Kidney (tissue), 14 donors: Measurements from ENCODE around the gene COA5. TPM values are rescaled to one million over a fixed set of nuclear protein-coding genes. Genes with fewer than 3 reads are reported as not detected.

Experiments
- DNase-seq, 5 donors: peaks; one replicate each; pipeline ENCODE4 v3.0.0-alpha.2; 2013 to 2020
- FAIRE-seq: peaks from 2 replicates; lab custom pipeline; 2012; peaks lifted over from hg19 to GRCh38; lab: Jason Lieb, UNC
- H3K27ac ChIP-seq, 2 donors: one replicate each; pipeline ENCODE4 v1.7.0; 2013; ENCODE audit warnings: low read depth in 2 of 2, low read length in 2 of 2, inconsistent platforms in 1 of 2
- H3K27me3 ChIP-seq: one replicate; pipeline ENCODE4 v1.7.1; 2013; ENCODE audit warnings: low read length, inconsistent platforms; ENCODE audit not compliant: control insufficient read depth, insufficient read depth
- H3K36me3 ChIP-seq, 3 donors: one replicate each; pipeline versions ENCODE4 v1.7.0 to v1.7.1; 2013; ENCODE audit warnings: low read length in 3 of 3, control low read depth in 1 of 3, inconsistent platforms in 1 of 3; ENCODE audit not compliant: insufficient read depth in 3 of 3, control insufficient read depth in 2 of 3
- H3K4me1 ChIP-seq, 3 donors: one replicate each; pipeline versions ENCODE4 v1.7.0 to v1.7.1; 2013; ENCODE audit warnings: low read length in 3 of 3, inconsistent platforms in 1 of 3, low read depth in 1 of 3; ENCODE audit not compliant: control insufficient read depth in 2 of 3, insufficient read depth in 2 of 3
- H3K4me3 ChIP-seq, 3 donors: one replicate each; pipeline versions ENCODE4 v1.7.0 to v1.8.1; 2013; ENCODE audit warnings: low read length in 3 of 3, control low read depth in 1 of 3, inconsistent platforms in 1 of 3
- H3K9ac ChIP-seq, 3 donors: one replicate each; pipeline versions ENCODE4 v1.7.0 to v1.7.1; 2013; ENCODE audit warnings: low read length in 3 of 3, control low read depth in 1 of 3, inconsistent platforms in 1 of 3
- H3K9me3 ChIP-seq, 3 donors: one replicate each; pipeline versions ENCODE4 v1.7.0 to v1.7.1; 2013; ENCODE audit warnings: low read length in 3 of 3, control low read depth in 1 of 3, inconsistent platforms in 1 of 3; ENCODE audit not compliant: control insufficient read depth in 2 of 3, insufficient read depth in 1 of 3
- intact Hi-C: fragments of 100-400 bp; cut with DNase I; formaldehyde crosslinking; loops from one replicate; pipeline ENCODE4 v1.11.1; 2022
- polyA plus RNA-seq: library from polyadenylated mRNA; stranded (reverse); fragments of 350-450 nt; fragmentation: Illumina TruSeq; extraction: RNeasy Lipid Tissue Mini Kit (QIAGEN cat#74804); gene quantifications from one replicate; pipeline ENCODE4 v1.2.3, GENCODE V29; 2014; ENCODE audit warnings: low read depth, low replicate concordance; ENCODE audit not compliant: insufficient read depth
- total RNA-seq: library from RNA; stranded (reverse); fragmentation: NEBNext Ultra II Directional; extraction: Animal tissue kit (Norgen Biotek cat#: 25700); gene quantifications from one replicate; pipeline ENCODE4 v1.2.1, GENCODE V29; 2021
- TF ChIP-seq, protein P1 (sequence below): IDR thresholded peaks from 3 replicates; pipeline ENCODE4 v1.5.1; 2012; ENCODE audit warnings: mild to moderate bottlenecking, moderate library complexity, borderline replicate concordance; ENCODE audit not compliant: insufficient read depth; ENCODE audit errors: extremely low read depth
- donor health status: control.
- donor health status: control.
- donor health status: control.
- donor health status: control.
- donor health status: control.
- donor health status: DM: yes; HTN: yes; CAD: no.
- donor health status: Normal renal cell carcinoma (clear cell type).

Gene COA5
- total and polyA plus RNA-seq, 2 donors from 2014 or later: 38.0 to 85.8 TPM

DNA sequence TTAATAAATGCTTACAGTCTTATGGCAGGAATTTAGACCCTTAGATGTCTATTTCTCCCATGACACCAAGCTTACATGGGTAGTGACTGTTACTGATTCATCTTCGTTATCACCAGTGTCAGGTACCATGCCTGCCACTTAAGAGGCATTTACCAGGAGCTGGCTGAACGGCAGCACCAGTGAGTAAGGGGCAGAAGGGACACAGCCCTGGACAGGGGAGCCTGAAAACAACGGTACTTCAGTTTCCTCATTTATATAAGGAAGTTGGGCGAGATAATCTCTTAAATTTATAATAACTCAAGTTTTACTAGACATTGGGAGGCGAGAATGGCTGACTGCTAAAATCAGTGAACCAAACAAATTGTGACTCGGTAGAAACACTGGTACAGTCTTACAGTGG lies 1.2 kb downstream of the COA5 start:
- Histone ChIP-seq H3K9ac (peak overlapping the region; percentile 77 to 87 (median 87)), H3K9me3 (no peaks in the 10 kb centered on the region), H3K4me1 (peaks cover 5 to 32% (median 28%) of the 10 kb centered on the region in 3 donors), H3K27me3 (no peaks in the 10 kb centered on the region), H3K27ac (no peak overlapping the region), H3K4me3 (peak overlapping the region; percentile 89 to 94 (median 91)), H3K36me3 (peaks cover 6 to 14% (median 9%) of the 10 kb centered on the region in 3 donors)
- DNase-seq: no peak
- TF ChIP-seq, protein P1, sequence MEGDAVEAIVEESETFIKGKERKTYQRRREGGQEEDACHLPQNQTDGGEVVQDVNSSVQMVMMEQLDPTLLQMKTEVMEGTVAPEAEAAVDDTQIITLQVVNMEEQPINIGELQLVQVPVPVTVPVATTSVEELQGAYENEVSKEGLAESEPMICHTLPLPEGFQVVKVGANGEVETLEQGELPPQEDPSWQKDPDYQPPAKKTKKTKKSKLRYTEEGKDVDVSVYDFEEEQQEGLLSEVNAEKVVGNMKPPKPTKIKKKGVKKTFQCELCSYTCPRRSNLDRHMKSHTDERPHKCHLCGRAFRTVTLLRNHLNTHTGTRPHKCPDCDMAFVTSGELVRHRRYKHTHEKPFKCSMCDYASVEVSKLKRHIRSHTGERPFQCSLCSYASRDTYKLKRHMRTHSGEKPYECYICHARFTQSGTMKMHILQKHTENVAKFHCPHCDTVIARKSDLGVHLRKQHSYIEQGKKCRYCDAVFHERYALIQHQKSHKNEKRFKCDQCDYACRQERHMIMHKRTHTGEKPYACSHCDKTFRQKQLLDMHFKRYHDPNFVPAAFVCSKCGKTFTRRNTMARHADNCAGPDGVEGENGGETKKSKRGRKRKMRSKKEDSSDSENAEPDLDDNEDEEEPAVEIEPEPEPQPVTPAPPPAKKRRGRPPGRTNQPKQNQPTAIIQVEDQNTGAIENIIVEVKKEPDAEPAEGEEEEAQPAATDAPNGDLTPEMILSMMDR: no peak
- intact Hi-C loops: no loop called here
- FAIRE-seq: no peak

DNA sequence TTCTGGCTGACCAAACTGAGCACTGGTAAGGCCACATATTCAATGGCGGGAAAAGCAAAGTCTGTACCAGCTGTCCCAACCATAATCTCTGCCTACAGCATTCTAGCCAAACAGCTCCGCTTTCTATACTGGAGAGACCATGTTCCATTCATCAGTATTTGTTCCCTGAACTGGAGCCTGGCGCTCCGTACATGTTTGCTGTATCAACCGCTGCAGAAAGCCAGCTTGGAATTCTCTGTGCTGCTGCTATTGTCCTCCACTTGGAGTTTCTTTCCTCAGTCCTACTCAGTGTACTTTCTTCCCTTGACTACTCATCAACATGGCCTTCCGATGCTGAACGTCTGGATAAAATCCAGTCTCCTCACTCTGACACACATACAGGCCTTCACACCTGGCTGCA lies 1.9 kb downstream of the COA5 start:
- H3K9me3 ChIP-seq: no peaks in the 10 kb centered on the region

DNA sequence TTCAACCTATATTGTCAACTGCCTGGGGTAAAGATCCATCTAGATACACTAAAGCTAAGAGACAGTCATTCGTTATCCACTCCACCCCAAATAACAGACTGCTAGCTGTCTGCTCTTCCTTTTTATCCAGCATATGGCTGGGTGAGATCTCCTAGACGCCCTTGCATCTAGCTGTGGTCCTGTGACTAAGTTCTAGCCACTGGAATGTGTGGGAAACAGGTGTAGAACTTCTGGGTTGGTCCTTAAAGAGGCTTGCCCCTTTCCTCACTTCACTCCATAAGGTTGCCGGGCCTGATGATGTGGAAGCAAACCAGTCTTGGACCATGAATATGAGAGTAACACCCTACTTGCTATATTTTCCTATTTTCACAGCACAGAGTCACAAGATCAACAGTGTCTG lies 3.2 kb downstream of the COA5 start:
- FAIRE-seq (no peak), DNase-seq (no peak)
- no peak overlapping the region for H3K4me3 ChIP-seq
- H3K4me1 ChIP-seq: peaks cover 5 to 23% (median 21%) of the 10 kb centered on the region in 3 donors
- peaks cover 4 to 21% (median 6%) of the 10 kb centered on the region in 3 donors for H3K36me3 ChIP-seq
- H3K27ac ChIP-seq: no peak overlapping the region
- H3K27me3 ChIP-seq: no peaks in the 10 kb centered on the region
- H3K9me3 ChIP-seq: no peaks in the 10 kb centered on the region
- TF ChIP-seq, protein P1: no peak
- intact Hi-C loops: no loop called here
- H3K9ac ChIP-seq: no peak overlapping the region

More for the DNA sequence above, 1.9 kb downstream of the COA5 start:
- intact Hi-C loops: no loop called here
- Histone ChIP-seq H3K9ac (no peak overlapping the region), H3K4me3 (no peak overlapping the region), H3K27ac (no peak overlapping the region), H3K36me3 (peaks cover 5 to 17% (median 9%) of the 10 kb centered on the region in 3 donors), H3K4me1 (peaks cover 5 to 32% (median 28%) of the 10 kb centered on the region in 3 donors), H3K27me3 (no peaks in the 10 kb centered on the region)
- TF ChIP-seq, protein P1: no peak
- DNase-seq (no peak), FAIRE-seq (no peak)

DNA sequence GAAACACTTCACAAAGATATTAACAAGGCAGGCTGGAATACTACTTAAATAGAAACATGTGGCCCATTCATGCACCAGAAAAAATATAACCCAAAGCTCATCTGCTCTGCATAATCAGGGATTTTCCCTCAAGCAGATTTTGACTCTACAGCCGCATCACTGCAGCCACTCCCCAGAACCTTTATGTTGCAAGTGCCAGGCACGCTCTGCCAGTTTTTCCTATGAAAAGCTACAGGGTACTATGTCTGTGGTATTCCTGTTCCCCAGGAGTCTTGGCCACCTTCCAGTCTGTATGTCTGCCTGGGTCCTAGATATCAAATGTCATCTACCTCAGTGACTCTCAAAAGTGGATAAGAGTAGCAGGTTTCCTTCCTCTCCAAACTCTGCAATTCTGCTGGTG lies 3.8 kb downstream of the COA5 start:
- H3K9ac ChIP-seq: no peak overlapping the region
- H3K27me3 ChIP-seq: no peaks in the 10 kb centered on the region
- no peaks in the 10 kb centered on the region for H3K9me3 ChIP-seq
- peaks cover 5 to 18% (median 15%) of the 10 kb centered on the region in 3 donors for H3K4me1 ChIP-seq
- TF ChIP-seq, protein P1: no peak
- intact Hi-C loops: no loop called here
- DNase-seq: no peak
- H3K4me3 ChIP-seq: no peak overlapping the region
- peaks cover 4 to 26% (median 6%) of the 10 kb centered on the region in 3 donors for H3K36me3 ChIP-seq
- no peak for FAIRE-seq
- no peak overlapping the region for H3K27ac ChIP-seq
